SH-SY5Y (cell line): ENCODE data around the gene ACTR5.

Source experiments
- GATA2 ChIP-seq: IDR thresholded peaks from 2 replicates; pipeline ENCODE4 v1.6.1; 2011; ENCODE audit warnings: mild to moderate bottlenecking, low read depth, low read length
- GATA3 ChIP-seq: IDR thresholded peaks from 2 replicates; pipeline ENCODE4 v1.6.1; 2011; ENCODE audit warnings: low read depth, mild to moderate bottlenecking, low read length, moderate library complexity

The ACTR5 gene

GRCh38 chr20:38745757-38746156 lies 2.5 kb upstream of the ACTR5 start:
- no peak for TF ChIP-seq GATA3
- no peak for TF ChIP-seq GATA2

DNA sequence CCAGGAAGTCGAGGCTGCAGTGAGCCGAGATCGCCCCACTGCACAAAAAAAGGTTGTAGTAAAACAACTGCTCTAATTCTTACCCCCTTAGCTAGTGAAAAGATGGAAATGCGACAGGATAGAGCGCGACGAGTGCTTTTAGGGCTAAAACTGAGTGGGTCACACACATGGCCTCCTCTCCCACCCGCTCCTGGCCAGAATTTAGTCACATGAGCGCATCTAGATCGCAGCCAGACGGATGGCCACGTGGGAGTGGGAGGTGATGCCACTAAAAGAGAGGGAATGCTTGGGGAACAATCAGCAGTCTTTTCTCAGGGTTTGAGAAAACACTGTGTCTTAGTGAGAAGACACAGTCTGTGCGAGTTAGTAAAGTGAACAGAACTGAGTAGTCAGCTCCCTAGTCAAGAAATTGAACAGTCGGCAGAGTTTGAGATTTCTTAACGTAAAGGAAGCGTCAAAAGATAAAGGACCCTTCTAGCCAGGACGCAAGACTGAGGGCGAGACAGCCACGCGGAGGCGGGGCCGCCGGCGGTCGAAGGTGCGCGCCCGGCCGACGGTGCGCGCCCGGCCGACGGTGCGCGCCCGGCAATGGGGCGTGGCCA lies 664 bp upstream of the ACTR5 start:
- TF ChIP-seq GATA3 (no peak), GATA2 (no peak)

GRCh38 chr20:38748861-38749149 lies 545 bp downstream of the ACTR5 start:
- TF ChIP-seq GATA3 = no peak
- no peak for TF ChIP-seq GATA2

- TF ChIP-seq GATA3 (no peak), GATA2 (no peak)
These were observed 3.2 kb downstream of the ACTR5 start for GRCh38 chr20:38751360-38751976.

GRCh38 chr20:38752029-38752428 lies 3.8 kb downstream of the ACTR5 start:
- TF ChIP-seq GATA3 (no peak), GATA2 (no peak)

DNA sequence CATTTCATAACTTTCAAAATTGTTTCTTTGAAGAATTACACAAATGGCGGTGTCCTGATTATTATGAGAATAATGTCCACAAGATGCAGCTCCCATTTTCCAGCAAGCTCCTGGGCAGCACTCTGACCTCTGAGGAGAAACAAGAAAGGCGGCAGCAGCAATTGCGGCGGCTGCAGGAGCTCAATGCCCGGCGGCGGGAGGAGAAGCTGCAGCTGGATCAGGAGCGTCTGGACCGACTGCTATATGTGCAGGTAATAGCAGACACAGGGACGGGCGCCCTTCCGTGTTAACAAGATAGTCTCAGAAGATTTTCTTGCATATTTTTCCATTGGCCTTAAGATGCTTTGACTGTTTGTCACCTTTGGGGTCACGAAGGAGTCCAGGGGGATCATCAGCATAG lies 6.7 kb downstream of the ACTR5 start:
- no peak for TF ChIP-seq GATA2
- no peak for TF ChIP-seq GATA3

DNA sequence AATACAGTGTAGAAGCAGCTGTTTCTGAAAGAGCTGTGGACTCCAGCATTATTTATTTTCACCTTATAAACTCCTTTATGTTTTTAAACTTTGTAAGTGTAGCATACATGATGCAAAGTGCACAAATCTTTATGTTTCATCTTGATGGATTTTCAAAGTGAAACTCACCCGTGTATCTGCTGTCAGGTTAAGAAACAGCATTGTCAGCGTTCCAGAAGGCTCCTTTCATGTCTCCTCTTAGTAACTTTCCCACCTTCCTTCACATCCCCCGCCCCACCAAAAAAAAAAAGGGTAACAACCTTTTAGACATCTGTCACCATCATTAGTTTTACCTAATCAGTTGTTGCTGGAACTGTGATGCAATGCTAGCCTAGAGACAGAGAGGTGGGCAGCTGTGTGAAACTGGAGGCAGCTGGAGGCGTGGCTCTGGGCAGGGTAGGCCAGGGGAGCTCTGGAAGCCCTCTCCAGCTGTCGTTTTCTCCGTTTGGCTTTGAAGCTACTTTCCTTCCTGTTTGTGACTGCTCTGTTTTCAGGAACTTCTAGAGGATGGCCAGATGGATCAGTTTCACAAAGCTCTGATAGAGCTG lies 7.2 kb downstream of the ACTR5 start:
- no peak for TF ChIP-seq GATA3

DNA sequence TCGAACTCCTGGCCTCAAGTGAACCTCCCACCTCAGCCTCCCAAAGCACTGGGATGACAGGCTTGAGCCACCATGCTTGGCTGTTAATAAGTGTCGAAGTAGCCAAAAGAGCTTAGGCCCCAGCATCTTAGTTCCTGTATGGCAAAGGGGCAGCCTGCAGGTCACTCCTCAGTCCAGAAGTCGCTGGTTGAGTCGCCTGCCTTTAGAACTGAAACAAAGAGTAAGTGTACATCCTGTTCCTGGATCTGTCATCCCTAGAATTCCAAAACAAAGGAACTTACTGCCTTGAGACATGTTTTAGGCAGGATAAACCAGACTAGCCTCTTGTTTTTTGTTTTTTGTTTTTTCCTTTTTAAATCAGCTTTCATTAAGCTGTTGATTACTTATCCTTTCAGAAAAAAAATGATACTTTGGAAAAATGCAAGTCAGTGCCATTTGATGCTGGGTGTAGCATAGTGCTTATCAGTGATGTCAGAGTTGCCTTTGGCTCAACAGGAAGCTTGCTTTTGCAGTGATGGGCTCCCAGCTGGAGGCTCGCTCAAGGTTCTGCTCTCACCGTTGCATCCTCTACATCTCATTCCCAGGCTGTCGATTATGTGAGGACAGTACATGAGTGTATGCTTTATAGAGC lies 9.0 kb downstream of the ACTR5 start:
- TF ChIP-seq GATA2 = no peak
- TF ChIP-seq GATA3 = no peak

DNA sequence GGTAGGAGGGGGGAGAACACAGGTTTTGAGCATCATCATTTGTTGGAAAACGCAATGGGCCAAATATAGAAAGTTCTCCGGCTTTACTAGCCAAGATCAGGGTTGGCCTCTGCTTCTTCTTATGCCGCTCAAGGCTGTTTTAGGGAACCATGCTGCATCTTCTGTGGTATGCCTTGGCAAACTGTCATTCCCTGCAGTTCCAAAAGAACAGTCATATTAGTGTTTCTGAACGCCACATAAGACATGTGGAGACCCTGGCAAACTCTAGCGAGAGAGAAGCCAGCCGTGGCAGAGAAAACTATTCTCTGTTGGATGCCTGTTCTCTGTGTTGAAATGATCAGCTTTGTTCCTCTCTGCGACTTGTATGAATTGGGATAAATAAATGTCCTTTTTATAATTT lies 10.8 kb downstream of the ACTR5 start:
- TF ChIP-seq GATA3 (no peak), GATA2 (no peak)

DNA sequence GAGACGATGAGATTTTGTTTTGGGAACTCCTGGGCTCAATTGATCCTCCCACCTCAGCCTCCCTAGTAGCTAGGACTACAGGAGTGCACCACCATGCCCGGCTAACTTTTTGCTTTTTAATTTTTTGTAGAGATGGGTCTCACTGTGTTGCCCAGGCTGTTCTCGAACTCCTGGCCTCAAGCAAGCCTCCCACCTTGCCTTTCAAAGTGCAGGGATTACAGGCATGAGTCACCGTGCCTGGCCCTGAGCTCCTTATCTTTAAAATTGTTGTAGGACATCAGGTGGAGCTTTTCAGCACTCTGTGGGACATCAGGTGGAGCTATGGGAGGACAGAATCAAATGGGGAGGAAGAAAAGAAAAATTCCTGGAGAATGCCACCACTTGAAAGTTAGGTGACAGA lies 12.7 kb downstream of the ACTR5 start:
- TF ChIP-seq GATA3 (no peak), GATA2 (no peak)

DNA sequence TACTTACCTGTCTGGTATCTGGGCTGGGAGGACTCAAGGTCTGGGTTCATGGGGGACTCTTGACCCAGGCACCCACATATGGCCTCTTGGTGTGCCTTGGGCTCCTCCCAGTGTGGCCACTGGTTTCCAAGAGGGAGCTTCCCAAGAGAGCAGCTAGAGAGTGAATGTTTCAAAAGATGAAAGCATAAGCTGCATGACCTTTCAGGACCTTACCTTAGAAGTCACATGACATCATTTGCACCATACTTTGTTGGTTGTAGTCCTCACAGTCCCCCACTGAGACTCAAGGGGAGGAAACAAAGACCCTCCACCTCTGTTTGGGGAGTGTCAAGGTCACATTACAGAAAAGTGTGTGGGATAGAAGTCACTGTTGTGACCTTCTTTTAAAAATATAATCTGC lies 13.9 kb downstream of the ACTR5 start:
- TF ChIP-seq GATA2 (no peak), GATA3 (no peak)

GRCh38 chr20:38763616-38764015 lies 15.4 kb downstream of the ACTR5 start:
- TF ChIP-seq GATA2 (no peak), GATA3 (no peak)

- TF ChIP-seq GATA2 (no peak), GATA3 (no peak)
These were observed 16.5 kb downstream of the ACTR5 start for GRCh38 chr20:38764567-38765318.

GRCh38 chr20:38766071-38766470 lies 17.8 kb downstream of the ACTR5 start:
- TF ChIP-seq GATA3 (no peak), GATA2 (no peak)
